Measurements from ENCODE around the gene PRKN.

PRKN gene

DNA sequence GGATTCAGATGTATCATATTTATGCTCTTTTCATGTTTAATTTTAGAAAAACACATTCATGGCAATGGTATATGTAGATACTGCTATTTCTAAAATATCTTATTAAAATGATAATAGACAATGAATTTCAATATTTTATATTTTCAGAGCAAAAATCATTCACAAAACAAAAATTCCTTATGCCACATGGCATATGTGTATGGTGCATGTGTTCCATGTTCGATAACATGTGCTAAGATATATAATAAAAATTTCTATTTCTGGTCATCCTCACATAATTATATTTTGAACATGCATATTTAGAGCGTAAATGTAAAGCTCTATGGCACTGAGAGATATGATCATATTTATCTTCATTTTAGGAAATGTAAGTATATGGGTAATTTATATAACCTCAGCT, 847.5 kb downstream of the PRKN start:
- H3K23ac ChIP-seq (ENCODE audit: low read length in 2 of 2): no peak overlapping the region

DNA sequence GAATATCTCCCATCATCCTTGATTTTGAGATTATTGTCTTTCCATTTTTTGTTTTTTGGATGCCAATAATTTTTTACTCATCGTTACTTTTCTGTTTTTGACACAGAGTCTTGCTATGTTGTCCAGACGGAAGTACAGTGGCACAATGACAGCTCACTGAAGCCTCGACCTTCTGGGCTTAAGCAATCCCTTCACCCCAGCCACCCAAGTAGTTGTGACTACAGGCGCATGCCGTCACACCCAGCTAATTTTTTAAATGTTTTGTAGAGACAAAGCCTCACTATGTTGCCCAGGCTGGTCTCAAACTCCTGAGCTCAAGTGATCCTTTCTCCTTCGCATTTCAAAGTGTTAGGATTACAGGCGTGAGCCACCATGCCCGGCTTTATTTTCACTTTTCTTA, 851.3 kb downstream of the PRKN start:
- no peak overlapping the region for H3K14ac ChIP-seq (ENCODE audit: low read length in 2 of 2)
- H3K79me1 ChIP-seq (replicated peaks; ENCODE audit: low read length, poor library complexity, severe bottlenecking): no peaks in the 10 kb centered on the region
- no peak overlapping the region for H2BK120ac ChIP-seq (ENCODE audit: low read depth, low read length)
- H4K8ac ChIP-seq (ENCODE audit: low read length): no peak overlapping the region
- no peak overlapping the region for H3K27ac ChIP-seq (ENCODE audit: low read length, poor library complexity, severe bottlenecking)
- no peak overlapping the region for H2BK15ac ChIP-seq (ENCODE audit: low read depth, poor library complexity, severe bottlenecking)
- no peak overlapping the region for H3K4me2 ChIP-seq (ENCODE audit: low read length, poor library complexity, severe bottlenecking)
- H3K4ac ChIP-seq (ENCODE audit: low read depth in 1 of 2, low read length in 2 of 2): no peak overlapping the region
- no peak overlapping the region for H3K23ac ChIP-seq (ENCODE audit: low read length in 2 of 2)
- no peak overlapping the region for H2AFZ ChIP-seq (ENCODE audit: low read depth, low read length)
- no peak overlapping the region for H2BK12ac ChIP-seq (ENCODE audit: low read length in 2 of 2)
- WGBS: 80% methylated on average over 5 of the region's 8 CpGs
- H3K18ac ChIP-seq (ENCODE audit: low read depth in 1 of 2, low read length in 2 of 2): no peak overlapping the region
- DNase-seq: no peak
- no peaks in the 10 kb centered on the region for H3K27me3 ChIP-seq (ENCODE audit: control insufficient read depth in 1 of 2, insufficient read depth in 1 of 2, low read length in 2 of 2)
- H3K4me3 ChIP-seq (ENCODE audit: insufficient read depth in 1 of 2, low read depth in 1 of 2, low read length in 2 of 2): no peak overlapping the region
- no peak overlapping the region for H4K91ac ChIP-seq (ENCODE audit: low read length)
- no peak overlapping the region for H2BK5ac ChIP-seq (ENCODE audit: low read depth, low read length, poor library complexity, severe bottlenecking)
- no peaks in the 10 kb centered on the region for H3K36me3 ChIP-seq (ENCODE audit: control insufficient read depth in 1 of 2, insufficient read depth in 2 of 2, low read depth in 1 of 2, low read length in 2 of 2)
- H2AK5ac ChIP-seq (ENCODE audit: low read length, severe bottlenecking): no peak overlapping the region
- H3K9me3 ChIP-seq (ENCODE audit: control insufficient read depth, low read length): peaks cover 4% of the 10 kb centered on the region
- no peaks in the 10 kb centered on the region for H3K4me1 ChIP-seq (ENCODE audit: control insufficient read depth, insufficient read depth, low read depth, low read length)
- no peak overlapping the region for H3K9ac ChIP-seq (ENCODE audit: low read length)

More for the DNA sequence above, 847.5 kb downstream of the PRKN start:
- H3K4me2 ChIP-seq (ENCODE audit: low read length, poor library complexity, severe bottlenecking): no peak overlapping the region
- no peak overlapping the region for H4K8ac ChIP-seq (ENCODE audit: low read length)
- H4K91ac ChIP-seq (ENCODE audit: low read length): no peak overlapping the region
- no peak for DNase-seq
- H3K4ac ChIP-seq (ENCODE audit: low read depth in 1 of 2, low read length in 2 of 2): no peak overlapping the region
- H3K18ac ChIP-seq (ENCODE audit: low read depth in 1 of 2, low read length in 2 of 2): no peak overlapping the region
- H3K36me3 ChIP-seq (ENCODE audit: control insufficient read depth in 1 of 2, insufficient read depth in 2 of 2, low read depth in 1 of 2, low read length in 2 of 2): no peaks in the 10 kb centered on the region
- H3K79me1 ChIP-seq (replicated peaks; ENCODE audit: low read length, poor library complexity, severe bottlenecking): no peaks in the 10 kb centered on the region
- no peak overlapping the region for H3K9ac ChIP-seq (ENCODE audit: low read length)
- no peak overlapping the region for H3K14ac ChIP-seq (ENCODE audit: low read length in 2 of 2)
- H3K27me3 ChIP-seq (ENCODE audit: control insufficient read depth in 1 of 2, insufficient read depth in 1 of 2, low read length in 2 of 2): no peaks in the 10 kb centered on the region
- no peak overlapping the region for H2BK15ac ChIP-seq (ENCODE audit: low read depth, poor library complexity, severe bottlenecking)
- WGBS: no CpG with 5 or more reads among the region's 2 CpGs
- H2BK120ac ChIP-seq (ENCODE audit: low read depth, low read length): no peak overlapping the region
- H2BK5ac ChIP-seq (ENCODE audit: low read depth, low read length, poor library complexity, severe bottlenecking): no peak overlapping the region
- H2BK12ac ChIP-seq (ENCODE audit: low read length in 2 of 2): no peak overlapping the region
- H2AFZ ChIP-seq (ENCODE audit: low read depth, low read length): no peak overlapping the region
- no peak overlapping the region for H3K27ac ChIP-seq (ENCODE audit: low read length, poor library complexity, severe bottlenecking)
- H2AK5ac ChIP-seq (ENCODE audit: low read length, severe bottlenecking): no peak overlapping the region
- H3K4me3 ChIP-seq (ENCODE audit: insufficient read depth in 1 of 2, low read depth in 1 of 2, low read length in 2 of 2): no peak overlapping the region
- H3K4me1 ChIP-seq (ENCODE audit: control insufficient read depth, insufficient read depth, low read depth, low read length): no peaks in the 10 kb centered on the region
- peaks cover 4% of the 10 kb centered on the region for H3K9me3 ChIP-seq (ENCODE audit: control insufficient read depth, low read length)

DNA sequence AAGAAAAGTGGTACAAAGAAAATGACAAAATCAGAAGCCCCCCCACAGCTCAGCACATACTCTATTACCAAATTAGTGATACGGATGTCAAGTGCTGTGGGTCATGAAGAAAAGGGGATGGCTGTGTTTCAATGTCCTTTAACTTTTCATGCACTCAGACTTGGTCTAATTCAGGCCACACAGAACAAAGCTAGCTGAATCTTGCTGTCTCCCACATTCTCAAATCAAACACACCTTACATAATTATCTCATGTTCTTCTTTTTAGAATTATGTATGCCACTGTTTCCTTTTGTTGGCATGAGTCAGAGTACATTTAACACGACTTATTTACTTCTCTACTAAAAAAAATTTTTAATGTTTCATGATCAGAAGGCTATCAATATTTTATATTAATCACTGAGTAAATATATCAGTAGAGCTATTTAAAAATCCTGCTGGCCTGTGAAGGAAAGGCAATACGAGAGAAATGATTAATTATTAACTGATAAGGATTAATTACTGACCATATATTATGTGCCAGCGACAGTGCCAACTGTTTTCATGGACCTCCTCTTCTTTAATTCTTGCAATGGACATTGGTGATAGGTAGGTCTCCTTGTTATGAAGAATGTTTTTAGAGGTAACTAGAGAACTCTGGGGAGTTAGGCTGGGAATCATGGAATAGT, 857.2 kb downstream of the PRKN start:
- Histone ChIP-seq H4K91ac (ENCODE audit: low read length) (no peak overlapping the region), H3K4ac (ENCODE audit: low read depth in 1 of 2, low read length in 2 of 2) (no peak overlapping the region), H3K27ac (ENCODE audit: low read length, poor library complexity, severe bottlenecking) (no peak overlapping the region), H3K14ac (ENCODE audit: low read length in 2 of 2) (no peak overlapping the region), H3K4me3 (ENCODE audit: insufficient read depth in 1 of 2, low read depth in 1 of 2, low read length in 2 of 2) (no peak overlapping the region), H4K8ac (ENCODE audit: low read length) (no peak overlapping the region), H2AFZ (ENCODE audit: low read depth, low read length) (no peak overlapping the region), H2BK12ac (ENCODE audit: low read length in 2 of 2) (no peak overlapping the region), H3K36me3 (ENCODE audit: control insufficient read depth in 1 of 2, insufficient read depth in 2 of 2, low read depth in 1 of 2, low read length in 2 of 2) (no peaks in the 10 kb centered on the region), H3K27me3 (ENCODE audit: control insufficient read depth in 1 of 2, insufficient read depth in 1 of 2, low read length in 2 of 2) (no peaks in the 10 kb centered on the region), H2BK5ac (ENCODE audit: low read depth, low read length, poor library complexity, severe bottlenecking) (no peak overlapping the region), H3K79me1 (replicated peaks; ENCODE audit: low read length, poor library complexity, severe bottlenecking) (no peaks in the 10 kb centered on the region), H2BK120ac (ENCODE audit: low read depth, low read length) (no peak overlapping the region), H3K23ac (ENCODE audit: low read length in 2 of 2) (no peak overlapping the region), H3K9me3 (ENCODE audit: control insufficient read depth, low read length) (no peaks in the 10 kb centered on the region), H3K18ac (ENCODE audit: low read depth in 1 of 2, low read length in 2 of 2) (no peak overlapping the region), H3K9ac (ENCODE audit: low read length) (no peak overlapping the region), H2BK15ac (ENCODE audit: low read depth, poor library complexity, severe bottlenecking) (no peak overlapping the region), H3K4me1 (ENCODE audit: control insufficient read depth, insufficient read depth, low read depth, low read length) (no peaks in the 10 kb centered on the region), H2AK5ac (ENCODE audit: low read length, severe bottlenecking) (no peak overlapping the region), H3K4me2 (ENCODE audit: low read length, poor library complexity, severe bottlenecking) (no peak overlapping the region)
- no peak for DNase-seq
- WGBS: 76% methylated on average over 2 of the region's 4 CpGs

DNA sequence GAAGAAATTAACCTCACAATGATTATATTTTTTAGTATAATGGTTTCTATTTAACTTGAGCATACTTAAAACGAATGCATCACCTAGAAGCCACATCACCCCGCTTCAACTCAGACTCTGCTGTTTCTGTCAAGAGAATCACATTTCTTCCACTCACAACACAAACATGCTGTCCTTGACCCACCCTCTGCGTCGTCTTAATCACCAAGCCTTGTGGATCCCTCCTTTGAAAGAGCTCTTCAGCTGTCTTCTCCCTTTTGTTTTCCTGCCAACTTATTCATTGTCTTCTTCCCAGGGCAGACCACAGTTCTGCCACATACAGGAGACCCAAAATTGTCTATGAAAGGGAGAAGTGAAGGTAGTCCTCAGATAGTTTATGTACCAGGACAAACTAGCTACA, 858.1 kb downstream of the PRKN start:
- no peak overlapping the region for H3K23ac ChIP-seq (ENCODE audit: low read length in 2 of 2)
- no peak overlapping the region for H3K27ac ChIP-seq (ENCODE audit: low read length, poor library complexity, severe bottlenecking)
- H3K14ac ChIP-seq (ENCODE audit: low read length in 2 of 2): no peak overlapping the region
- H3K4me3 ChIP-seq (ENCODE audit: insufficient read depth in 1 of 2, low read depth in 1 of 2, low read length in 2 of 2): no peak overlapping the region
- H3K27me3 ChIP-seq (ENCODE audit: control insufficient read depth in 1 of 2, insufficient read depth in 1 of 2, low read length in 2 of 2): no peaks in the 10 kb centered on the region
- no peak overlapping the region for H2AFZ ChIP-seq (ENCODE audit: low read depth, low read length)
- H2BK15ac ChIP-seq (ENCODE audit: low read depth, poor library complexity, severe bottlenecking): no peak overlapping the region
- 93% methylated on average over 4 of the region's 4 CpGs for WGBS
- H3K18ac ChIP-seq (ENCODE audit: low read depth in 1 of 2, low read length in 2 of 2): no peak overlapping the region
- no peak overlapping the region for H4K8ac ChIP-seq (ENCODE audit: low read length)
- H3K4me2 ChIP-seq (ENCODE audit: low read length, poor library complexity, severe bottlenecking): no peak overlapping the region
- no peak for DNase-seq
- H3K9me3 ChIP-seq (ENCODE audit: control insufficient read depth, low read length): no peaks in the 10 kb centered on the region
- no peak overlapping the region for H2BK5ac ChIP-seq (ENCODE audit: low read depth, low read length, poor library complexity, severe bottlenecking)
- no peak overlapping the region for H2AK5ac ChIP-seq (ENCODE audit: low read length, severe bottlenecking)
- H4K91ac ChIP-seq (ENCODE audit: low read length): no peak overlapping the region
- no peaks in the 10 kb centered on the region for H3K36me3 ChIP-seq (ENCODE audit: control insufficient read depth in 1 of 2, insufficient read depth in 2 of 2, low read depth in 1 of 2, low read length in 2 of 2)
- no peak overlapping the region for H2BK120ac ChIP-seq (ENCODE audit: low read depth, low read length)
- no peak overlapping the region for H3K4ac ChIP-seq (ENCODE audit: low read depth in 1 of 2, low read length in 2 of 2)
- no peak overlapping the region for H3K9ac ChIP-seq (ENCODE audit: low read length)
- no peaks in the 10 kb centered on the region for H3K4me1 ChIP-seq (ENCODE audit: control insufficient read depth, insufficient read depth, low read depth, low read length)
- H3K79me1 ChIP-seq (replicated peaks; ENCODE audit: low read length, poor library complexity, severe bottlenecking): no peaks in the 10 kb centered on the region
- H2BK12ac ChIP-seq (ENCODE audit: low read length in 2 of 2): no peak overlapping the region
